Mononuclear cell (primary cell): ENCODE results near the gene CD68. TPM values are rescaled to one million over a fixed set of nuclear protein-coding genes. Genes with fewer than 3 reads are reported as not detected.

ENCODE experiments used
- H3K27me3 ChIP-seq: 2 replicates; pipeline ENCODE4 v1.6.0; 2011; ENCODE audit warnings: low read length, control low read depth; ENCODE audit not compliant: insufficient read depth
- H3K4me1 ChIP-seq: 2 replicates; pipeline ENCODE4 v1.5.1; 2011; ENCODE audit warnings: mild to moderate bottlenecking, low read length, control low read depth; ENCODE audit not compliant: insufficient read depth
- H3K4me3 ChIP-seq: 2 replicates; pipeline ENCODE4 v1.5.1; 2011; ENCODE audit warnings: mild to moderate bottlenecking, low read length, moderate library complexity
- H3K9me3 ChIP-seq: 2 replicates; pipeline ENCODE4 v1.5.1; 2011; ENCODE audit warnings: low read depth, mild to moderate bottlenecking, control low read depth, low read length
- total RNA-seq: library from RNA; depleted of rRNA; stranded (reverse); fragments of >200 nt; gene quantifications from one replicate; pipeline ENCODE4 v1.2.3, GENCODE V29; 2012

Gene CD68
- total RNA-seq, 1 donor = 147 TPM

DNA sequence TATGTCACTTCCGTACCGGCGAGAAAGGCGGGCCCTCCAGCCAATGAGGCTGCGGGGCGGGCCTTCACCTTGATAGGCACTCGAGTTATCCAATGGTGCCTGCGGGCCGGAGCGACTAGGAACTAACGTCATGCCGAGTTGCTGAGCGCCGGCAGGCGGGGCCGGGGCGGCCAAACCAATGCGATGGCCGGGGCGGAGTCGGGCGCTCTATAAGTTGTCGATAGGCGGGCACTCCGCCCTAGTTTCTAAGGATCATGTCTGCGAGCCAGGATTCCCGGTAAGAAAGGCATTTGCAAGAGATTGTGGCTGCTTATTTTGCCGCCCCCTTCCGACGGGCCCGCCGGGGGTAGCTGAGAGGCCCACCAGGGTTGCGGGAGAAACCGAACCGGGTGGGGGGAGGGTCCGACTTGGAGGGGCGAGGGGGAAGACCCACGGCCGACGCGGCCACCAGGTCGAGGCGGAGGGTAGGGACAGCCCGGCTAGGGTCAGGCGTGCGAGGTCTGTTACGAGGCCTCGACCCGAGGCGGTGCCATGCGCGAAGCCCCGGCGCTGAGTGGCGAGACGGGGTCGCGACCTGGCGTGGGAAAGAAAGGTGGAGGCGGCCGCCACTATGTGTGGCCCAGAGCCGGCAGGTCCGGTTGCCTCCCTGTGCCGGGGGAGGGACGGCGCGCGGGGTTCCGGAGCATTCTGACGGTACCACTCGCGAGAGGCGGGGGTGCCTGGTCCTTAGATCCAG is 6.7 kb upstream of the CD68 start:
- no peaks in the 10 kb centered on the region for H3K27me3 ChIP-seq

DNA sequence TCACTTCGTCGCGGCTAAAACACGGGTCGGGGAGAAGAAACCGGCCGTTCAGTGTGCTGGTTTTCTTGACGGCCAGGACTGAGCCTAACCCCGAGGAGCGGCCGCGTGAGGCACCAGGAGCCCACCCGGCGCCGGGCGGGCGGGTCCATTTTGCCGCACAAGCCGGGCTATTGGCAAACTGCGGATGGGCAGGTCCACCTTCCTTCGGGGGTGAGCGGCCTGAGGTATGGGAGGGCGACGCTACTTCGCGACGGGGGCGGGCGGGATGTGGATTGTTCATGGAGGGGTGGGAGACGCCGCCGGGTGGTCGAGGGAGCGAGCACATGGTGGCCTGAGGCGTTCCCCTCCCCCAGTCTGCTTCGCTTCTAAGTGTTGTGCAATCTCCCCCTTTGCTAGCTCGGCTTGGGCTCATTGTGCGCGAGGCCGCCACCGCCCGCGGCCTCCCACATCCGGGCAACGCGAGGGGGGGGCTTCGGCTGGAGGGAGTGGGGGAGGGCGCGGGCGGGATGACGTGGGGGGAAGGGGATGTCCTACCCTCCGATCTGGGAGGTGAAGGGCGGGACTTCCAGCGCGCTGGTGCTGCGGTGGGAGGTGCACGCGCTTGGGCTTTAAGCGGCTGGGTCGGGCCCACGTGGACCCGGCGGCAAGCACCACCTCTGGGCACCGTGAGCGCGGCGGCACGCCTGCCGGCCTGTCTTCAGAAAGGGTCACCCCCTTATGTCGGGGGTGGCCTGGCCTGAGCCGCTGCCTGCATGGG is 5.9 kb upstream of the CD68 start:
- peak overlapping the region; percentile 96 for H3K4me3 ChIP-seq
- H3K4me1 ChIP-seq = peaks cover 57% of the 10 kb centered on the region
- H3K27me3 ChIP-seq = no peaks in the 10 kb centered on the region
- no peaks in the 10 kb centered on the region for H3K9me3 ChIP-seq

More for the DNA sequence above, 6.7 kb upstream of the CD68 start:
- H3K9me3 ChIP-seq = no peaks in the 10 kb centered on the region
- peak overlapping the region; percentile 96 for H3K4me3 ChIP-seq
- H3K4me1 ChIP-seq = peaks cover 50% of the 10 kb centered on the region

DNA sequence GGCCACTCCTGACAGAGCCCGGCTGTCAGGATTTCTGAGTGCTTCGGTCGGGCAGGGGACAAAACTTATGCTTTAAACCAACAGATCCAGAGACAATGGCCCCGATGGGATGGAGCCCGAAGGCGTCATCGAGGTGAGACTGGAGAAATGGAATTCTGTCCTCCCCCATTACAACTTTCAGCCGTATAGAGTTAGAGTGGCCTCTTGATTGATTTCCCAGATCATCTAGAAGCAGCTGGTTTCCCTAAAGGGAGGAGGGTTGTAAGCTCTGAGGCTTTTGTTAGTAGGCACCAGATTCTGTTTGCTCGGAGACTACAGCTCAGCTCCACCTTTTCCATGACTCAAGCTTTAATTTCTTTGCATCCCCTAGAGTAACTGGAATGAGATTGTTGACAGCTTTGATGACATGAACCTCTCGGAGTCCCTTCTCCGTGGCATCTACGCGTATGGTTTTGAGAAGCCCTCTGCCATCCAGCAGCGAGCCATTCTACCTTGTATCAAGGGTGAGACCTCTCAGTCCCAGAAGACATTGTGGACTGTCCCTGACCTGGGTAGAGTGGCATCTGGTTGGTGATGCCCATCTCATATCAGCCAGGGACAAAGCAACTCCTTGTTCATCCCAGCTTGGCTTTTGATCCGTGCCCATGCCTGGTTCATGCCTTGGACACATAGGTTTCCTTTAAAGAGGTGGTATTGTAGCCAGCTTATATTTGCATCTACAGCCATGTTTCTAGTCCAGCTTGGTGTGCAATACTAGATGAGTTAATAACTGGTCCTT is 5.1 kb upstream of the CD68 start:
- Histone ChIP-seq H3K4me1 (peaks cover 66% of the 10 kb centered on the region), H3K27me3 (no peaks in the 10 kb centered on the region), H3K9me3 (no peaks in the 10 kb centered on the region), H3K4me3 (peak overlapping the region; percentile 96)

DNA sequence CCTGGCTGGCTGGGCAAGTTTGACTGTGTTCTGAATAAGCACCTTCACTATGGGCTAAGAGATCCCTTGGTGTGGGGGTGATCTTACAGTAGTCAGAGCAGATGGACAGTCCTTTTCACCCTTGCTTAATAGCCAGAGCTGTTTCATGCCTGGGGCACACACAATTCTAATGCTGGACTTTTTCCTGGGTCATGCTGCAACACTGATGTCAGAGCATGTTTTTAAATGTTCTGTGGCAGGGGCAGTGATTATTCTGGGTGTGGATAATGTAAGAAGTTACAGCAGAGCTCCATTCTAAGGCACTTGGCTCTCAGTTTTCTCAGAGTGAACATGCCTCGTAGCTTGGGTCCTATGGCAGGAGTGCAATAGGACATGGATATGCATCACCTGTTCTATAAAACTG is 4.0 kb upstream of the CD68 start:
- no peak overlapping the region for H3K4me3 ChIP-seq
- H3K4me1 ChIP-seq = peaks cover 77% of the 10 kb centered on the region

DNA sequence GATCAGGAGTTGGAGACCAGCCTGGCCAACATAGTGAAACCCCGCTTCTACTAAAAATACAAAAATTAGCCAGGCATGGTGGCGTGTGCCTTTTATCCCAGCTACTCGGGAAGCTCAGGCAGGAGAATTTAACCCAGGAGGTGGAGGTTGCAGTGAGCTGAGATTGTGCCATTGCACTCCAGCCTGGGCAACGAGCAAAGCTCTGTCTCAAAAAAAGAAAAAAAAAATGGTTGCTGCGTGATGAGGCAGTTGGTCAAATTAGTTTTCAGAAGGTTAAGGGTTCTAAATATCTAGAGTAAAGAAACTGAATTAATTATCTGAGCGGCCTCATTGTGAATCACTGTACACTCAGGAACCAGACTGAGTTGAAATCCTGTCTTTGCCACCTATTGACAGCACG is 3.5 kb upstream of the CD68 start:
- Histone ChIP-seq H3K27me3 (no peaks in the 10 kb centered on the region), H3K4me1 (peaks cover 82% of the 10 kb centered on the region), H3K4me3 (no peak overlapping the region), H3K9me3 (no peaks in the 10 kb centered on the region)

More for the DNA sequence above, 4.0 kb upstream of the CD68 start:
- H3K9me3 ChIP-seq = no peaks in the 10 kb centered on the region
- no peaks in the 10 kb centered on the region for H3K27me3 ChIP-seq

DNA sequence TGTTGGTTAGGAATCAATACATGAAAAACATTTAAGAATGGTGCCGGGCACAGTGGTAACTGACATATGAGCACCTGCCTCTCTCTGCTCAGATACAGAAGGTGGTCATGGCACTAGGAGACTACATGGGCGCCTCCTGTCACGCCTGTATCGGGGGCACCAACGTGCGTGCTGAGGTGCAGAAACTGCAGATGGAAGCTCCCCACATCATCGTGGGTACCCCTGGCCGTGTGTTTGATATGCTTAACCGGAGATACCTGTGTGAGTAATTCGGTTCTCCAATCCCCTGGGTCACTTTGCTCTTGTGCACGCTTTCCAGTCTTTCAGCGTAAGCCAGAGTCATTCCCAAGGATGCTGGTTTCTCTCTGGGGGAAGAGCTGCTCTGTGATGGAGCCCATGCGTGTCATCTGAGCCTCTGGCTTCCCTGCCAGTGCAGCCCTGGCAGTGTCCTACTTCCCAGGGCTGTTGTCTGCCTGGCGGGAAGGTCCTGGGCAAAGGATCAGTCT is 3.0 kb upstream of the CD68 start:
- no peaks in the 10 kb centered on the region for H3K27me3 ChIP-seq
- no peak overlapping the region for H3K4me3 ChIP-seq
- no peaks in the 10 kb centered on the region for H3K9me3 ChIP-seq
- H3K4me1 ChIP-seq = peaks cover 83% of the 10 kb centered on the region

DNA sequence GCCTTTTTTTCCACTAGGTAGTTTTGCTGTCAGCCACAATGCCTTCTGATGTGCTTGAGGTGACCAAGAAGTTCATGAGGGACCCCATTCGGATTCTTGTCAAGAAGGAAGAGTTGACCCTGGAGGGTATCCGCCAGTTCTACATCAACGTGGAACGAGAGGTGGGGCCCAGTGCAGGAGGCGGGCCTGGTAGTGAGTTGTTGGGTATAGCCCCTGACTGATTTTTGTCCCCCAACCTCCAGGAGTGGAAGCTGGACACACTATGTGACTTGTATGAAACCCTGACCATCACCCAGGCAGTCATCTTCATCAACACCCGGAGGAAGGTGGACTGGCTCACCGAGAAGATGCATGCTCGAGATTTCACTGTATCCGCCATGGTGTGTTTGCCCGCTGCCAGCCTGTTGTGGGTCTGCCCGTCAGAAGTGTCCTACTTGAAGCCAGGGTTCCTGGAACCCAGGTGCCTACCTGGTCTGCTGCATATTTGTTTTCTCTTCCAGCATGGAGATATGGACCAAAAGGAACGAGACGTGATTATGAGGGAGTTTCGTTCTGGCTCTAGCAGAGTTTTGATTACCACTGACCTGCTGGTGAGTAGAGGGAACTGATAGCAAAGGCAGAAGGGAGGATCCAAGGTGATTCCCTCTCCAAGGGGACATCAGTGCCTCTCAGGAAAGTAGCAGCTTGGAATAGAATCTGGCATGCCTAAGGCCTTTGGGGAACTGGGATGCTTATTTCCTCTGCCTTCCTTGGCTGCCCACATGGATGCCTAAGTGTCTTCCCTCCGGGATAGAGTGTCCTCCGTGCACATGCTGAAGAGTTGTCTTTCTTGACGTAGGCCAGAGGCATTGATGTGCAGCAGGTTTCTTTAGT is 1.9 kb upstream of the CD68 start:
- peaks cover 88% of the 10 kb centered on the region for H3K4me1 ChIP-seq

DNA sequence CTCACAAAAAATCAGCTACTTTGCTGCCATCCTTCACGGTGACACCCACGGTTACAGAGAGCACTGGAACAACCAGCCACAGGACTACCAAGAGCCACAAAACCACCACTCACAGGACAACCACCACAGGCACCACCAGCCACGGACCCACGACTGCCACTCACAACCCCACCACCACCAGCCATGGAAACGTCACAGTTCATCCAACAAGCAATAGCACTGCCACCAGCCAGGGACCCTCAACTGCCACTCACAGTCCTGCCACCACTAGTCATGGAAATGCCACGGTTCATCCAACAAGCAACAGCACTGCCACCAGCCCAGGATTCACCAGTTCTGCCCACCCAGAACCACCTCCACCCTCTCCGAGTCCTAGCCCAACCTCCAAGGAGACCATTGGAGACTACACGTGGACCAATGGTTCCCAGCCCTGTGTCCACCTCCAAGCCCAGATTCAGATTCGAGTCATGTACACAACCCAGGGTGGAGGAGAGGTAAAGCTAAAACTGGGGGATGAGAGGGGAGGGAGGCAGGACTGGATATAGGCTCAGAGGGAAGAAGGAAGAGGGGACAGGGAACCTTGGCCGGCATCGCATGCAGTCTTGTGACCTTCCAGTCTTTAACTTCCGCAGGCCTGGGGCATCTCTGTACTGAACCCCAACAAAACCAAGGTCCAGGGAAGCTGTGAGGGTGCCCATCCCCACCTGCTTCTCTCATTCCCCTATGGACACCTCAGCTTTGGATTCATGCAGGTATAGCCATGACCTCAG is 581 bp downstream of the CD68 start:
- no peaks in the 10 kb centered on the region for H3K9me3 ChIP-seq
- peaks cover 94% of the 10 kb centered on the region for H3K4me1 ChIP-seq
- no peaks in the 10 kb centered on the region for H3K27me3 ChIP-seq
- peak overlapping the region; percentile 49 for H3K4me3 ChIP-seq

More for the DNA sequence above, 1.9 kb upstream of the CD68 start:
- no peak overlapping the region for H3K4me3 ChIP-seq
- no peaks in the 10 kb centered on the region for H3K9me3 ChIP-seq
- no peaks in the 10 kb centered on the region for H3K27me3 ChIP-seq

DNA sequence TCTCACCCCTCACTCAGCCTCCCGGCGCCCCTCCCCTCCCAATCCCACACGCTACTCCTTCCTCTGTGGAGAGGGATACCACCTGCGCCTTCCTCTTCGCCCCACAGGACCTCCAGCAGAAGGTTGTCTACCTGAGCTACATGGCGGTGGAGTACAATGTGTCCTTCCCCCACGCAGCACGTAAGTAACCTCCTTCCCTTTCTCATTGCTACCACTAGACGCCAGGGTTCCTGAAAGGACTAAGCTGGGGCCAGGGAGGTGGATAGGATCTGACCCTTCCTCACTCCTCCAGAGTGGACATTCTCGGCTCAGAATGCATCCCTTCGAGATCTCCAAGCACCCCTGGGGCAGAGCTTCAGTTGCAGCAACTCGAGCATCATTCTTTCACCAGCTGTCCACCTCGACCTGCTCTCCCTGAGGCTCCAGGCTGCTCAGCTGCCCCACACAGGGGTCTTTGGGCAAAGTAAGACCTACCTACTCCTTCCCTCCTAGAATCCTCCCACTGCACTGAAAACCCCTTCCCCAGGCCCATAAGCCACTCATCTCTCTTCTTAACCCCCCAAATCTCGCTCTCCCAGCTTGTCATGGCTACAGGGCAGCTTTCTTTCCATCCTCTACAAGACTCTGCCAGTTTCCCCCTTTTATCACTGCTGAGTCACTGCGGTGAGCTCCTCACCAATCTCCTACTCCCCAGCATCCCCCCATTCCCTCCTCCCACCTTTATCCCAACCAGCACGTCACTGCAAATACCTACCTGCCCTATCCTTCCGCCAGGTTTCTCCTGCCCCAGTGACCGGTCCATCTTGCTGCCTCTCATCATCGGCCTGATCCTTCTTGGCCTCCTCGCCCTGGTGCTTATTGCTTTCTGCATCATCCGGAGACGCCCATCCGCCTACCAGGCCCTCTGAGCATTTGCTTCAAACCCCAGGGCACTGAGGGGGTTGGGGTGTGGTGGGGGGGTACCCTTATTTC is 1.5 kb downstream of the CD68 start:
- Histone ChIP-seq H3K27me3 (no peaks in the 10 kb centered on the region), H3K4me3 (peak overlapping the region; percentile 49), H3K9me3 (no peaks in the 10 kb centered on the region), H3K4me1 (peaks cover 94% of the 10 kb centered on the region)

DNA sequence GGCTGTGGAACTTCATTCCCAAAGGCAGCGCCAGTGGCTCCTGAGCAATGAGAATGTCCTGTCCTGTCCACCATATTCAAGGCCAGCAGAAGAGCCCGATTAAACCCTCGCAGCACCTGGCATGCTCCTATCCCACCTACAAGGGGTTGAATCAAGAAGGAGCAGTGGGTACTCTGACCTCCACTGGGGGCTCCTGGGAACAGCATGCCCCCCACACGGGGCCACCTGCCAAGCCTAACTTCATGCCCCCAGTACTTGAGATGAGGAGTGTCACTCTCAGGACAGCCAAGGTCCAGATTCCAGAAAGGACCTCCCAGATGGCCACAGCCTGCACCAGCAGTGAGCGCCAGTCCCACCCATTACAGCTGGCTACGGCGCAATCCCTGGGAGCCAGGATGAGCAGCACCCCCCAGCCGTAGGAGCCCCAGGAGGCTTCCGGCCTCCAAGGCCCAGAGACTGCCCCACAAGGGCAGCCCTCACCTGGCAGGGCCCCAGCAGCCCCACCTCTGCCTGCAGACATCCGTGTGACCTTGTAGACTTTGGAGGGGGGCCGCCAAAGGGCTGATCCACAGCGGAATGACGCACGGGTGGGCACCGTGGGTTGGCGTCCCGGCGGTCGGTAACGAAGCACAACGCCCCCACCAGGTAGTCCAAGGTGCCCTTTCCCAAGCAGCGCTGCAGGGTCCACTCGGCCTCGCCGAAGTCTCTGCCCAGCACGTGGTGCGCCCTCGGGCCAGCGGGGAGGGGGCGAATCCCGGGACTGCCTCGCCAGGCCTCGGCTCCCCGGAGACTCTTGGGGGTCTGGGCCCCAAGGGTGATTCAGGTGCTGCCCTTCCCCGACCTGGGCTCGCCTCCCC is 3.2 kb downstream of the CD68 start:
- H3K4me1 ChIP-seq = peaks cover 86% of the 10 kb centered on the region
- H3K9me3 ChIP-seq = no peaks in the 10 kb centered on the region
- no peaks in the 10 kb centered on the region for H3K27me3 ChIP-seq
- no peak overlapping the region for H3K4me3 ChIP-seq

DNA sequence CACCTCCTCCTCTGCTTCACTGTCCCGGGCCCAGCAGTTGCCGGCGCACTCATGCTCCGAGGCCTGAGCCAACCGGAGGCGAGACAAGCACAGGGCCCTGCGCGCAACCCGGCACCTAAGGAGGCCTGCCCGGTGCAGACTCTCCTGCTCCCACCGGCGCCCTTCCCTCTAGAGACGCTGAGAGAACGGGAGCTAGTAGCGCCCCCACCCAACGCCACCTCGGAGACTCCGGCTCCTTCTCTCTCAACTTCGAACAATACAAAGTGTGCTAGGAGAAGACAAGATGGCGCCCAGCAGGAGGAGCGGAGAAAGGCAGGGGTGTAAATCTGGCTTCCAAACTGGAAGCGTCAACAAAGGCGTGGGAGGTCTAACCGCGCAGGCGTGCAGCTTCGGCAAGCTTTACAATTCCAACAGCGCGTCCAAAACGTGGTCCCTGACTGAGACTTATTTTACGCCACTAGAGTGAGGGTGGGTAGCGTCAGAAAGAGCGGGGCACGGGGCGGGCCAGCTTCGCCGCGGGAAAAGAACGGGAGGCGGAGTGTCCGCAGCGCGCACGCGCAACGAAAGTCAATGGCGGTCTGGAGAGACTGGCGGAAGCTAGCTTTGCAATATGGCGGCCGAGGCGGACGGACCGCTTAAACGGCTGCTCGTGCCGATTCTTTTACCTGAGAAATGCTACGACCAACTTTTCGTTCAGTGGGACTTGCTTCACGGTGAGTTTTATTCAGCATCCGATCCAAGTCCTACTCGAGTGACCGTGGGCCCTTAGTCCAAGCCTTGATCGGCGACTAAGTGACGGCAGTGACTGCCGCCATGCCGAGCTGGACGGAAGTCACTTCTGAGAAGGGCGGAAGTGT is 4.0 kb downstream of the CD68 start, which contains the start of gene MPDU1:
MPDU1 (plus strand) TSS at position 600 of the 857 bp plus-strand sequence; CDS start at position 611, 11 bp downstream.
- Histone ChIP-seq H3K4me3 (peak within 1 kb of the TSS; percentile 61), H3K4me1 (peaks cover 86% of the 10 kb centered on the region), H3K27me3 (no peaks in the 10 kb centered on the region), H3K9me3 (no peaks in the 10 kb centered on the region)
